A172 (cell line): ENCODE results near the gene LGI4. TPM values are rescaled to one million over a fixed set of nuclear protein-coding genes. Genes with fewer than 3 reads are reported as not detected.

Experiments used
- DNase-seq: peaks from one replicate; pipeline ENCODE4 v3.0.0-alpha.2; 2015; ENCODE audit warnings: low spot score
- total RNA-seq: library from RNA; depleted of rRNA; stranded (reverse); fragments of >200 nt; shearing (Covaris generic); gene quantifications from 2 replicates; pipeline ENCODE4 v1.2.3, GENCODE V29; 2014; rRNA removed

Gene LGI4
- total RNA-seq, 1 experiment from 2014 or later: not detected

- no peak for DNase-seq
Measured at GRCh38 chr19:35087393-35087792, 47.5 kb downstream of the LGI4 start.

GRCh38 chr19:35086455-35086854 lies 48.4 kb downstream of the LGI4 start:
- DNase-seq: no peak

DNA sequence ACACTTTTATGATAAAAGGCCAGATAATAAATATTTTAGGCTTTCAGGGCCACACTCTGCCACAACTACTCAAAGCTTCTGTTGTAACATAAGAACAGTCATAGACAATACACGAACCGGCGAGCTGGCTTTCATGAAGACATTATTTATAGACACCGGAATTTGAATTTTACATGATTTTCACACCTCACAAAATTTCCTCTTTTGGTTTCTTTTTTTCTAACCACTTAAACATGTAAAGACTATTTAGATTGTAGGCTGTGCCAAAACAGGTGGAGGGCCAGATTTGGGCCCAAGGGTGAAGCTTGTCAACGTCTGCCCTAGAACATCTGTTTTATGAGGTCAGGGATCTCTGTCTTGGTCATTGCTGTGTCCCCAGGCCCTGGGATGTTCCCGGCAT lies 48.9 kb downstream of the LGI4 start:
- DNase-seq: no peak

- no peak for DNase-seq
Measured at GRCh38 chr19:35084509-35084762, 50.4 kb downstream of the LGI4 start.

DNA sequence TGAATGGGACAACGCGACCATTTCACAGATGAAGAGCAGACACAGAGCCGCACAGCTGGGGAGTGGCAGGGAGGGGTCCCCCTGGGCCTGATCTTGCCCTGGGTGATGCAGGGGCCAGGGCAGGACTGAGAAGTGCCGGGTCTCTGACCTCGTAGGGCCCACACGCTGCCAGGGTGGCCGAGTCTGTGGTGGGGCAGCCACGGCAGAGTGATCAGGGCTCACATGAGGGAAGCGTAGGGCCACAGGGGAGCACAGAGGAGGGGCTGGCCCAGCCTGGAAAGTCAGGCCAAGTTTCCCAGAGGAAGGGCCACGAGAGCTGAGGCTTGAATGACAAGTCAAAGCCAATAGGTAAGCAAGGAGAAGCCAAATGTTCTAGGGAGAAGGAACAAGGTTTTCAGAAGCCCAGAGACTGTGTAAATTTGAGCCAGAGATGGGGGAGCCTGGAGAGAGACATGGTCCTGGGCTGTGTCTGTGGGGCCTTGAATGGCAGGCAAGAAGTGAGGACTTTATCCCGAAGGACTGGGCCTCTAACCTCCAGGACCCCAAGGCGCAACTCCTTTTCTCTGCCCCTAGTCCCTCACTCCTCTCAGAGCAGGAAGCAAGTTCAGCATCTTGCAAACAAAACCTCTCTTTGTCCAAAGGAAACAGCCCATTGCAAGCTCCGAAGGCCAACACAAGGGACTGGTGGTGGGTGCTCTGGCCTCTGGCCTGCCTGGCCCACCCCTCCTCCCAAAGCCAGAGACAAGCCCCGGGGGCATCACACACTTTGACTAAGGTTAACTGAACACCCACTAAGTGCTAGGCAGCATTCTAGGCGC lies 51.0 kb downstream of the LGI4 start:
- no peak for DNase-seq

DNA sequence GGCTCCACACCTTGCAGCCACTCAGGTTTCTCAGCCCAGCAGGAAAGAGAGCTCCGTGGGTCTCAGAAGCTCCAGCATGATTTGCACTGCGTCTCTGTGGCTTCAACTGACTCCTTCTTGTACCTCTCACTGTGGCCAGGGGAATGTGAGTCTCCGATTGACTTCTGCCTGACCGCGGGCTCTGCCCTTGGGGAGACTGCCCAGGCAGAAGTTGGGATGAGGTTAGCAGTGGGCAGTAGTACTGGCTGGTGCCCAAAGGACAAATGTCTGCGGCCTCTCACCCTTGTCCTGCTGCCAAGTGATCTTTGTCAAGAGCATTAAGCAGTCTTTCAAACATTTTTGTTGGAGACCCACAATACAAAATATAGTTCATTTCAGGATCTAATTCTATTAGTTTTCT lies 53.7 kb downstream of the LGI4 start:
- no peak for DNase-seq

GRCh38 chr19:35080613-35081170 lies 54.2 kb downstream of the LGI4 start:
- DNase-seq: no peak

DNA sequence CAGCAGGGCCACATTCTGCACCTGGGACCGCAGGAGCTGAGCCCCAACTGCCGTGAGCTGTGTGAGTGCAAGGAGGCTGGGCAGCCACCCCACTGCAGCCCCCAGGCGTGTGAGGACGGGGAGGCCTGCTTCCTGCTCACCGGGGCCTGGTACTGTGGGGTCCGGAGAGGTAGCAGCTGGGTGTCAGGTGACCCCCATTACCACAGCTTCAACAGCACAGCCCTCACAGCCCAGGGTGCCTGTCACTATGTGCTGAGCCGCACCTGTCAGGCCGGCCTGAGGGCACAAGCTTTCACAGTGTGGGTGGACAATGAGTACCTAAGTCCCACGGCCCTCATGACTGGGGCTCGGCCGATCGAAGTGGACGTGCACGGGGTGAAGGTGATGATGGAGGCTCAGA lies 55.0 kb downstream of the LGI4 start:
- no peak for DNase-seq

- no peak for DNase-seq
Measured at GRCh38 chr19:35077411-35078223, 57.2 kb downstream of the LGI4 start.

GRCh38 chr19:35076657-35077056 lies 58.2 kb downstream of the LGI4 start:
- DNase-seq: no peak

- DNase-seq: no peak
Measured at GRCh38 chr19:35076026-35076370, 58.9 kb downstream of the LGI4 start.

DNA sequence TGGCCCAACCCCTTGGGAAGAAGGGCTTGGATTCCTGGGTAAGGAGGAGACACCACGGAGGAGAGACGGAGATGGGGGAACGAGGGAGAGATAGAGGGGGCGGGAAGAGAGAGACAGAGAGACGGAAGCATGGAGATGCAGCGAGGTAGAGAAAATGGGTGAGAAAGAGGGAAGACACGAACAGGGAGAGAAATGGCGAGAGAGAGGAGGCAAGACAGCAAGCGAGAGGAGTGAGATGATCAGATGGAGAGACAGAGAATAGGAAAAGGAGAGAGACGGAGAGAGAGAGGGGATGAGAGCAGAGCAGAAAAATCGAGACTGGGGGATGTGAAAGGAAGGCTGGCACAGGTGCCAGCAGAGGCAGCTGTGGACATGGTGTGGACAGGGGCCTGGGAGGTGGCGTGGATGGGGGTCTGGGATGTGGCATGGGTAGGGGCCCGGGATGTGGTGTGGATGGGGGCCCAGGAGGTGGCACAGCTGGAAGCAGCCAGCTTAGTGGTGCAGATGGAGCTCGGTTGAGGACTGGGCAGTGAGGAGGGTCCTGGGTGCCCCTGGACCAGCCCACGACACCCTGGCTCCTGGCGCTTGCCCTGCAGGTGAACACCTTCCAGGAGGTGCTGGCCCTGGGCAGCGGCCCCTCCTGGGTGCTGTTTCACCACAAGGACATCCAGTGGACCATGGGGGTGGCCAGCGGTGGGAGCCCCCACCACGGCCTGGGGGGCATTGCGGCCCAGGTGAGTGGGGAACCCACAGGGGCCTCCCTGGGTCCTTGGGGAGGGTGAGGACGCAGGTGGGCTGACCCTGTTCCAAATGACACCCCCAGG lies 59.4 kb downstream of the LGI4 start:
- no peak for DNase-seq

Other genes with a start within 250 kb of the LGI4 start
- gene ZNF30, start 208.2 kb downstream of the LGI4 start, total RNA-seq: 1.3 and 2.8 TPM in 2 replicates
- 1.1 and 1.5 TPM in 2 replicates for gene ZNF792, start 170.8 kb downstream of the LGI4 start, total RNA-seq
- gene GRAMD1A, start 134.7 kb downstream of the LGI4 start, total RNA-seq: 20.2 and 26.9 TPM in 2 replicates
- gene SCN1B, start 104.6 kb downstream of the LGI4 start, total RNA-seq: 8.5 and 10.8 TPM in 2 replicates
- gene HPN, start 93.3 kb downstream of the LGI4 start, total RNA-seq: not detected in 2 replicates
- gene FXYD3, start 19.2 kb downstream of the LGI4 start, total RNA-seq: 4.8 TPM in 1 of 2 replicates, not detected in the other
- not detected in 2 replicates for gene FXYD1, start 3.8 kb upstream of the LGI4 start, total RNA-seq
- not detected in 2 replicates for gene FXYD7, start 8.2 kb upstream of the LGI4 start, total RNA-seq
- gene FXYD5, start 19.7 kb upstream of the LGI4 start, total RNA-seq: 93.9 and 103 TPM in 2 replicates
- not detected in 2 replicates for gene FAM187B, start 93.7 kb upstream of the LGI4 start, total RNA-seq
- gene LSR, start 113.9 kb upstream of the LGI4 start, total RNA-seq: 0.69 and 1.1 TPM in 2 replicates
- gene USF2, start 133.9 kb upstream of the LGI4 start, total RNA-seq: 53.5 and 54.2 TPM in 2 replicates
- gene HAMP, start 147.5 kb upstream of the LGI4 start, total RNA-seq: not detected in 2 replicates
- not detected in 2 replicates for gene MAG, start 157.1 kb upstream of the LGI4 start, total RNA-seq
- gene CD22, start 194.1 kb upstream of the LGI4 start, total RNA-seq: 3.4 and 7.6 TPM in 2 replicates
- gene FFAR1, start 212.8 kb upstream of the LGI4 start, total RNA-seq: not detected in 2 replicates
- gene FFAR3, start 223.4 kb upstream of the LGI4 start, total RNA-seq: not detected in 2 replicates
- gene GPR42, start 236.0 kb upstream of the LGI4 start, total RNA-seq: not detected in 2 replicates